ENCODE results near the gene RAVER2.
"Not testable (repeated sequence)": the region's sequence is repeated elsewhere in the genome, so short reads cannot be mapped to it uniquely, and the experiment has no call there.

Gene RAVER2

DNA sequence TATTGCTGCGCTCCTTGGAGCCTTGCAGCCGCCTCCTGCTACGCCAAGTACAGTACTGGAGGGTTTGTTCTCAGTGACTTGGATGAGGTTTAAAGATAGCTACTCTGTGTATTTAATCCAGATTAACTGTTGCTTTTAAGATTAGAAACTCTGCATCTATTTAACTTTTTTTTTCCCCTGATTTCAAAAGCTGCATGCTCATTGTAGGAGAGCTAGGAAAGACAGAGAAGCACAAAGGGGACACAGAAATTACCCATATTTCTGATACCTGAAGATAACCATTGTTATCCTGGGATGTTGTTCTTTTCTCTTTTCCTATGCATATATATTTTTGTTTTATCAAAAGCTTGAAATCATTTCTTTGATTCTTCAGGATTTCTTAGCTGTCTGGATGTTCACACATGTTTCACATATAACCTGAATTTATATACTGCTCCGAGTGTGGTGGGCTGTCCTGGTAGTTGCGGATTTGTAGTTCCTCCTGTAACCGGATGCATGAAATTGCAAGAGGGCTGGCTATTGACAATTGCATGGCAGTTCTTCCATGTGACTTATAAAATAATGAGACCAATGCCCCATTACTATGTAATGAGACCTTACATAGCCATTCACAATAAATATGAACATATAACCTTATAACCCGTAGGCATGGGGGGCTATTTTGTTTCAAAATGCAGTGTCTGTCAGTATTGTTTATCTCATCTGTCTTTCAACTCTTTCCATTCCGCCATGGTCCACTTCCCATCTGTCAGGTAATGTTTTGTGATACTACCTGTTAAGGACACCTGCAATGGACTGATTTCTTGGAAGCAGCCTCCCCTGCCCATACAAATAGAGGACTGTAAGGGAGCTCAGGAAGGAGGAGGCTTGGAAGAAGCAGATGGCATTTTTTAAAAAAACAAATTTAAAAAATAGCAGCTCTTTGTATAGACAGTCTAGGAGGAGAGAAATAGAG, 1.4 kb downstream of the RAVER2 start:
- FAIRE-seq (no peak), DNase-seq (ENCODE audit: insufficient read length, low spot score) (no peak)

DNA sequence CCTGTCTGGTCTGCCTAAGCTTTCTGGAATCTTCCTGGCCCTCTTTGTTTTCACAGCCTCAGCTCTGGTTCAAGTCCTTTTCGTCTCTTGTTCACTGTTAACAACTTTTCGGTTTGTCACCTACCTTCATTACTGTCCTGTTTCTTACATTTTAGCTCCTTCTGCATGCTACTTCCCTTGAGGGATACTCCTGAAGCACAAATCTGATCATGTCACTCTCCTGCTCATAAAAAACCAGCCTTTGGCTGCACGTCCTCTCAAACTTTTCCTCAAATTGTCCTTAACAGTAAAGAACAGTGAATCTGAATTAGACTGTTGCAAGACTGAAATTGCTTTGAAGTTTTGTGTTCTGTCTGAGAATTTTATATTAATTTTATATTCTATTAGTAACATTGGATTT, 3.3 kb downstream of the RAVER2 start:
- FAIRE-seq (no peak), DNase-seq (ENCODE audit: insufficient read length, low spot score) (no peak)

DNA sequence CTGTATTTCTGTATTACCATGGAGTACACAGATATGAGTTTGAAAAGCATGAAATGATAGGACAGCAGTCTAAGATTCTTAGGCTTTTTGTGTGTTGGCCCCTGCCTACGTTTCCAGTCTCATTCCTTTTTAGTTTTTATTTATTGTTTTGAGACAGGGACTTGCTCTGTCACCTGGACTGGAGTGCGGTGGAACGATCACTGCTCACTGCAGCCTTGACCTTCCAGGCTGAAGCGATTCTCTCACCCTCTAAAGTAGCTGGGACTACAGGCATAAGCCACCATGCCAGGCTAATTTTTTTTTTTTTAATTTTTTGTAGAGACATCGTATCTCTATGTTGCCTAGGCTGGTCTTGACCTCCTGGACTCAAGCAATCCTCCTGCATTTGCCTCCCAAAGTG, 3.8 kb downstream of the RAVER2 start:
- FAIRE-seq, result no peak
- DNase-seq (ENCODE audit: insufficient read length, low spot score), result no peak

DNA sequence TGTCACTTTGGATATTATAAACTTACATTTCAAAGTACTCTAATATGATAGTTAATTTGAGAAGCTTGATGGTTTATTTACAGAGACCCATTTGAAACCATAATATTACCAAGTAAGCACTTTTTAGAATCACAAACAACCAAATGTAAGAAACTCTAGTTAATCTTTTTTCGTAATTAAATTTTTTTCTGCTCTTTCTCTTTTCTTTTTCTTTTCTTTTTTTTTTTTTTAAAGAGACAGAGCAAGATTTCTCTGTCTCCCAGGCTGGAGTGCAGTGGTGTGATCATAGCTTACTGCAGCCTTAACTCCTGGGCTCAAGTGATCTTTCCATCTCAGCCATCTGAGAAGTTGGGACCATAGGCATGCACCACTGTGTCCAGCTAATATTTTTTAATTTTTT, 5.2 kb downstream of the RAVER2 start:
- DNase-seq (ENCODE audit: insufficient read length, low spot score), result no peak
- no peak for FAIRE-seq

DNA sequence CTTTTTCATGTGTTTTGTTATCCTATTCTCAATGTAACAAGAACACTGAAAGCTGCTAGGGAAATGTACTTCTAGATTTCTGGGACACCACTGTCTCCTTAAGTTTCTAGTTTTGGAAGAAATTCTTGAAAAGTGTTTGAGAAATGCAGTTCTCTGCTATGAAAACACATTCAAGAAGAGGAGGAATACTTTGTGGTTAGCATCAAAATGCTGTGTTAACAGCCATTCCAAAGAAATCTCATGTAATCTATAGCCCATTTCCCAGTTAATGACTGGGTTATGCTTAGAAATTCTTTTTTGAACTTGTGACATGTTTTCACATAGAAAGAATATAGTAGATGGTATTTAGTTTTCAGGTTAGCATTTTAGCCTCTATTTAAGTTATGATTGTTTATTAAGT, 6.0 kb downstream of the RAVER2 start:
- no peak for FAIRE-seq

DNA sequence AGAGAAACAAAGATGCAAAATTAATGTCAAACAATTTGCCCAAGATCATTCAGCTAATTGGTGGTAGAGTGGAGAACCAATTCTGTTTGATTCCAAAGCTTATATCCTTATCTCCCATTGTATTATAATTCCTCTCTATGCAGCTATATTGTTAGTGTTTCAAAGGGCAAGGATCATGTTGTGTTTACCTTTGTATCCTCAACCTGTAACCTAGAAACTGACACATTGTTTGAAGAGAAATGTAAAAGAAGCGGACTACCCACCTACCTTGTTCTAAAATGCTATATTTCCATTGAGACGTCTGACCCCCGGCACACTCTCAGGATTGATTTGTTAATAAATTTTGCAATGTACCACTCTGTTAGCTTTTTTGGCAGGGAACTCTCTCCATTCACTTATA, 9.3 kb downstream of the RAVER2 start:
- FAIRE-seq (no peak), DNase-seq (ENCODE audit: insufficient read length, low spot score) (no peak)

More for the DNA sequence above, 6.0 kb downstream of the RAVER2 start:
- DNase-seq (ENCODE audit: insufficient read length, low spot score), result no peak

DNA sequence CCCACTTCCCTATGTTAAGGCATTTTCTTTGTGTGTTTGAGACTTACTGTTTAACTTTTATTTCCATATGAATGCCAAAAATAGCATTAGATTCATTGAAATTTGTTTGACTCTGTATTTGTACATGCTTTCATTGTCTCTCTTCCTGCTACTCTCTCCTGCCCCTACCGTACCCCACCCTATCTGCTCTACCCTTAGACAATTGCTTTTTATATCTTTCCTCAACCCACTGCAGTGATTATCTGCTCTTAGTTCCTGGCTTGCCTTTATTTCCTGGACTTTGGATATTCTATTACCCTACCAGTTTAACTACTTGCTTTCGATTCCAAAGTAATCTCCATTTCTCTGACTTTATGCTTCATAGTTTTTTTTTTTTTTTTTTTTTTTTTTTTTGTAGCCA, 10.5 kb downstream of the RAVER2 start:
- DNase-seq (ENCODE audit: insufficient read length, low spot score) (no peak), FAIRE-seq (no peak)

DNA sequence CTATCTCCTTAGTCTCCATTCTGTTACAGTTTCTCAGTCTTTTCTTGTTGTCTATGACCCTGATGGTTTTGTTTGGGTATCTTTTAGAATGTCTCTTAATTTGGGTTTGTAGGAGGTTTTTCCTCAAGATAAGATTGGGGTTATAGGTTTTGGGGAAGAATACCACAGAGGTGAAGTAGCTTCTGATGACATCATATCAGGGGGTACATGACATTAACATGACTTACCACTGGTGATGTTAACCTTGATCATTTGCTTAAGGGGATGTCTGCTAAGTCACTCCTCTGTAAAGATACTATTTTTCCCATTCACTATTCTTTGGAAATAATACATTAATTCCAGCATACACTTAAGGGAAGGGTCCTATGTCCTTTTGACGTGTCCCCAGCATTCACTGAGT, 11.9 kb downstream of the RAVER2 start:
- no peak for DNase-seq (ENCODE audit: insufficient read length, low spot score)
- no peak for FAIRE-seq

DNA sequence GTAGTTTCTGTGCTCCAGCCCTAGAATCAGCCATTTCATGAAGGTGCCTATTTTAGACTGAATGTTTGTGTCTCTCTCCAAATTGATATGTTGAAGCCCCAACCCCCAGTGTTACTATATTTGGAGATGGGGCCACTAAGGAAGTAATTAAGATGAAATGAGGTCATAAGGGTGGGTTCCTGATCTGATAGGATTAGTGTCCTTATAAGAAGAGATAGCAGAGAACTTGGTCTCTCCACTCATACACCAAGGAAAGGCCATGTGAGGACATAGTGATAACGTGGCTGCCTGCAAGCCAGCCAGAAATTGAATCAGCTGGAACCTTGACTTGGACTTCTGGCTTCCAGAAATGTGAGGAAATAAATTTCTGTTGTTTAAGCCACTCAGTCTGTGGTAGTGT, 12.3 kb downstream of the RAVER2 start:
- no peak for DNase-seq (ENCODE audit: insufficient read length, low spot score)
- no peak for FAIRE-seq

DNA sequence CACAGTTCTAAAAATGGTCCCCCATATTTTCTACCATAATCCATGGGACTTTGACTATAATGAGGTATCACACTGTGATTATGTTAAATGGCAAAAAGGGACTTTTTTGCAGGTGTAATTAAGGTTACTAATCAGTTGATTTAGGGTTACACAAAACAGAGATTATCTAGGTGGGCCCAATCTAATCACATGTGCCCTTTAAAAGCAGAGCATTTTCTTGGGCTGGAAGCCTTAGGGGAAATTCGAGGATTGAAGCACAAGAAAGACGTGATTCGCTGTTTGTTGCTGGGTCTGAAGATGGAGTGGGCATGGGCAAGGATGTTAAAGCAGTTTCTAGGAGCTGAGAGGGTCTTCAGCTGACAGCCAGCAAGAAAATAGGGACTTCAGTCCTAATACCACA, 13.4 kb downstream of the RAVER2 start:
- DNase-seq (ENCODE audit: insufficient read length, low spot score), result no peak
- no peak for FAIRE-seq

DNA sequence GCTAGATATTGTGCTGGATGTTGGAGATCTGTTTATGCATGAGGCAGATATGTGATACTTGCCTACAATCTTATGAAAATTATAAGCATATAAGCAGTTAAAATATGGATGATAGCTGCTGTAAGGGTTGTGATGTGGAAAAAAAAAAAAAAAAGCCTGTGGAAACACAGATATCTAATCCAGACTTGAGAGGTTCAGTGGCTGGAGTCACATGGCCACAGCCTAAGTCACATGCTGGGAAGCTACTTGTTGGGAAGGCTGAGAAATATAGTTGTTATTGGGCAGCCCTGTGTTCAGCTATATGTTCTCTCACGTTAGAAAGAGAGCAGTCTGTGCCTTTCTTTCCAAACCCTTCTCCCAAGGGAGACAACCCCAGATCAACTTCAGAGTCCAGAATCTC, 15.1 kb downstream of the RAVER2 start:
- no peak for FAIRE-seq
- DNase-seq (ENCODE audit: insufficient read length, low spot score), result no peak

DNA sequence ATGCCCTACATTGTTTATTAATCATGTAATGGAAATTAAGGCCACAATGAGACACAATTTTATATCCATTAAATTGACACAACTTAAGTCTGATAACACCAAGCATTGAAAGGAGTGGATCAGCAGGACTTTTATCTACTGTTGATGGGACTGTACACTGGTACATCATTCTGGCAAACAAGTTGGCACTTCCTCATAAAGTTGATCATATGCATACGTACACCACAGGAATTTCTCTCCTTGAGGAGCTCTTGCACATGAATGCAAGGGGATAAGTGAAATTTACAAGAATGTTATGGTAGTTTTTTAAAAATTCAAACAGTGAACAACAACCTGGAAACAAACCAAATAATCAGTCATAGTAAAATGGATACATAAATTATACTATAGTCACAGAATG, 20.1 kb downstream of the RAVER2 start:
- DNase-seq (ENCODE audit: insufficient read length, low spot score) (no peak), FAIRE-seq (no peak)

DNA sequence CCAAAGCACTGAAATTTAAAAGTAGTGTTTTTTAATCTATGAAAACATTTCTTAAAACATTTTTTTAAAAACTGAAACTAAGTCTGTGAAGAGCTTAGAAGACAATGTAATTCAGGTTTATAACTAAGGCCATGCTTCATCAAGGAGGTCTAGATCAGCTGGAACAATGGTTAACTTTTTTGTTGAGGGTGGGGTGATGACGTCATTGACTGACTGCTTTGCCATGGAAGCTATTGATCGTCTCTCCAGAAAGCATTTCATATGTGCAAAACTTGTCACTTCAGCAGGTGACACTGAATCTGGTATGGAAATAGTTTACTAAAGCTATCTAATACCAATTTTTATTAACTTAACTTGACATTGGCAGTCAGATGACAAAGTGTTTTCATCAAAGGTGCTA, 21.0 kb downstream of the RAVER2 start:
- FAIRE-seq (no peak), DNase-seq (ENCODE audit: insufficient read length, low spot score) (no peak)

DNA sequence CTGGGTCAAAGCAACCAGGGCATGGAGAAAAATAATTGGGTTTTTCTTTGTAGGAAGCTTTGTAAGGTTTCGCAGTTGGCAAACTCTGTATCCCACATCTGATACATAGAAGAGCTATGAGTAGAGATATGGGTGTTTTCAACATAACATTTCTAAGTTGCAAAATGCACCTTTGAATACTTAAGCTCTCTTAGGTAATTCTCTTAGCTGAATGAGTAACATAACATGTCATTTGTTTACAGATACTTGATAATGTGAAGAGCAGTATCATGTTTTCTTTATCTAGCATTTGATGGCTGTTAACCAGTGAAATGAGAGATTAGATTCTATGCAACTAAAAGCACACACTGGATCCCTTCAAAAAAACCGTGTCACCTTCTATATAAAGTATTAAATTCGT, 21.6 kb downstream of the RAVER2 start:
- no peak for DNase-seq (ENCODE audit: insufficient read length, low spot score)
- FAIRE-seq, result no peak

DNA sequence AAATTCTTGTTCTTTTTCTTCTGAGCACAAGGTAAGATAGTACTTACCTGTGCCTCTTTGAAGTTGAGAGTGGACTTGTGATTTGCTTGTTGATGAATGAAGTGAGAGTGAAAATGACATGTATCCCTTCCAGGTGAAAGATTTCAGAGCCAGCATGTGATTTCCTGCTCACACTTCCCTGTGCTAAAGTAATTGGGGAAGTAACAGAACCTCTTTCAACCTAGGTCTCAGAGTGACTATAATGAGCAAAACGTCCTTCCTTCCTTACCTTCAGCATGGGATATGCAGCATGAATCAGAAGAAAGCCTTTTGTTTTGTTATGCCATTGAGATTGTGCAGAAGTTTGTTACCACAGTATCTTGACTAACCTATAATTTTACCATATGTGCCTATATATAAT, 24.6 kb downstream of the RAVER2 start:
- FAIRE-seq (no peak), DNase-seq (ENCODE audit: insufficient read length, low spot score) (no peak)

DNA sequence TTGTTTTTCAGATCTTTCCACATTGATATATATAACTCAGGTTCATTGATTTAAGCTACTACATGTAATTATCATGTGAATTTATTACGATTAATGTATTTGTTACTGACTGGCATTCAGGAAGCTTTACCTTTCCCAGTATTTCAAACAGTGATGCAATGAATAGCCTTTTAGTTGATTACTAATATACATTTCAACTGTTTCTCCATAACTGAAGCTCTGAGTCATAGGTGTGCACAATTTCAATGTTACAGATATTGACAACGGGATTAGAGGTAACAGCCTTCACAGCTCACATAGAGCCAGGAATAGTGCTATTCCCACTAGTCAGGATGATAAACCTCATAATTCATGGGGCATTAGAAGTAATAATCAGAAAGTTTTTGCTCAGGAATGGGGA, 25.1 kb downstream of the RAVER2 start:
- no peak for FAIRE-seq
- no peak for DNase-seq (ENCODE audit: insufficient read length, low spot score)

DNA sequence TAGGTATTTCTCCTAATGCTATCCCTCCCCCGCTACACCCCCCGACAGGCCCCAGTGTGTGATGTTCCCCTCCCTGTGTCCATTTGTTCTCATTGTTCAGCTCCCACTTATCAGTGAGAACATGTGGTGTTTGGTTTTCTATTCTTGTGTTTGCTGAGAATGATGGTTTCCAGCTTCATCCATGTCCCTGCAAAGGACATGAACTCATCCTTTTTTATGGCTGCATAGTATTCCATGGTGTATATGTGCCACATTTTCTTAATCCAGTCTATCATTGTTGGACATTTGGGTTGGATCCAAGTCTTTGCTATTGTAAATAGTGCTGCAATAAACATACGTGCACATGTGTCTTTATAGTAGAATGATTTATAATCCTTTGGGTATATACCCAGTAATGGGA, 28.4 kb downstream of the RAVER2 start:
- DNase-seq (ENCODE audit: insufficient read length, low spot score); FAIRE-seq: not testable (repeated sequence)

DNA sequence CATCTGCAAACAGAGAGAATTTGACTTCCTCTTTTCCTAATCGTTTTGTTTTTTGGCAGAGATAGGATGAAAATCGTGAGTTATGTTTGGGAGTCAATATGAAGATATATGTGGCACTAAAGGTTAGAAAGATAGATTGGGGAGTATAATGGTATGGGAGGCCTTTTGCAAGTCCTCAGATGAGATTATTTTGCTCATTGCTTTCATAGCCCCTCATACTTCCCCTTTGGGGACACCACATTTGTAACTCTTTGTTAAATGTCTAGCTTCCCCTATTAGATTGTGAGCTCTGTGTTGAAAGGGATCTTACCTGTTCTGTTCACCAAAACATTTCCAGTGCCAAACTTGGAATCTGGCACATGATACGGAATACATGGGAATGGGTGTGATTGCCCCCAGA, 30.2 kb downstream of the RAVER2 start:
- DNase-seq (ENCODE audit: insufficient read length, low spot score) (no peak), FAIRE-seq (no peak)

DNA sequence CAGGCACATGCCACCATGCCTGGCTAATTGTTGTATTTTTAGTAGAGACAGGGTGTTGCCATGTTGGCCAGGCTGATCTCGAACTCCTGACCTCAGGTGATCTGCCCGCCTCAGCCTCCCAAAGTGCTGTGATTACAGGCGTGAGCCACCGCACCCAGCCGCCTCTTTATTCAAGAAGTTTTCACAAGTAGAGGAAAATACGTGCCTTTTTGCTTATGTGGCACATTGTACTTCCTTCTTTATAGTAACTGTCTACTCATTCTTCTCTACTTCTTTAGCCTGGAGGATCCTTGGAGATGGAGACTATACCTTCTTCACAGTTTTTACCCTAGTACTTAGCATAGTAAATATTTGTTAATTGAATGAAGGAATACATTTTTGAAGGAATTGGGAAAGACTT, 37.2 kb downstream of the RAVER2 start:
- not testable (repeated sequence) for FAIRE-seq; DNase-seq (ENCODE audit: insufficient read length, low spot score)

DNA sequence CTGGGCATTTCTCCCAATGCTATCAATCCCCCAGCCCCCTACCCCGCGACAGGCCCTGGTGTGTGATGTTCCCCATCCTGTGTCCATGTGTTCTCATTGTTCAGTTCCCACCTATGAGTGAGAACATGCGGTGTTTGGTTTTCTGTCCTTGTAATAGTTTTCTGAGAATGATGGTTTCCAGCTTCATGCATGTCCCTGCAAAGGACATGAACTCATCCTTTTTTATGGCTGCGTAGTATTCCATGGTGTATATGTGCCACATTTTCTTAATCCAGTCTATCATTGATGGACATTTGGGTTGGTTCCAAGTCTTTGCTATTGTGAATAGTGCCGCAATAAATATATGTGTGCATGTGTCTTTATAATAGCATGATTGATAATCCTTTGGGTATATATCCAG, 38.0 kb downstream of the RAVER2 start:
- FAIRE-seq; DNase-seq (ENCODE audit: insufficient read length, low spot score): not testable (repeated sequence)

DNA sequence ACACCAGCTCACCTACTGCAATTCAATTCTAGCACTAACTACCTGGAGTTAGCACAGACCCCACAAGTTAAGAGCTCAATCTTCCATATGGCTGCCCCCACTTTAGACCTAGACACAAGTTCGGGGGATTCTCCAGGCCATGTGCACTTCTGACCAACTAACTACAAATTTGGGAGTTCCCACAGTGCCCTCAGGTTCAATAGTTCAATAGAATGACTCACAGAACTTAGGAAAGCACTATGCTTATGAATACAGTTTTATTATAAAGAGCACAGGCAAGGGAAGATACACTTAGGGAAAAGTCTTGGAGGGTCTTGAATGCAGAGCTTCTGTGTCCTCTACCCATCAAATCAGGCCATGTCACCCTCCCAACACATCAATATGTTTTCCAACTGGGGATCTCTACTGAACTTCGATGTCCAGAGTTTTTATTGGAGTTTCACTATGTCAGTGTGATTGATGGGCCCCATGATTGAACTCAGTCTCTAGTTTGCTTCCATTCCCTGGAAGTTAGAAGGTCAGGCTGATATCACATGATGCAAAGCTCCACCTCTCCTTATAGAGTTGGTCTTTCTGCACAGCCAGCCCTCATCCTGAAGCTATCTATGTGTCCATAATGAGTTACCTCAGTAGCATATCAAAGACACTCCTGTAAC, 46.1 kb downstream of the RAVER2 start:
- DNase-seq (ENCODE audit: insufficient read length, low spot score), result no peak
- no peak for FAIRE-seq

DNA sequence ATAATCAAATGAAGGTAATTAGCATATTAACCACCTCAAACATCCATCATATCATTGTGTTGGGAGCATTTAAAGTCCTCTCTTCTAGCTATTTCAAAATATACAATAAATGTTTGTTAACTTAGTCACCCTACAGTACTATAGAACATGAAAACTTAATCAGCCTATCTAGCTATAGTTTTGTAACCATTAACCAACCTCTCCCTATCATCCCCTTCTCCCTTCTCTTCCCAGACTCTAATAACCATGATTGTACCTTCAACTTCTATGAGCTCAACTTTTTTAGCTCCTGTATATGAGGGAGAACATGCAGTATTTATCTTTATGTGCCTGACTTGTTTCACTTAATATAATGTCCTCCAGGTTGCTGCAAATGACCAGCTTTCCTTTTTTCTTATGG, 54.0 kb downstream of the RAVER2 start:
- DNase-seq (ENCODE audit: insufficient read length, low spot score), result no peak
- FAIRE-seq, result no peak
